ENCODE data around the gene OGA.

OGA gene

DNA sequence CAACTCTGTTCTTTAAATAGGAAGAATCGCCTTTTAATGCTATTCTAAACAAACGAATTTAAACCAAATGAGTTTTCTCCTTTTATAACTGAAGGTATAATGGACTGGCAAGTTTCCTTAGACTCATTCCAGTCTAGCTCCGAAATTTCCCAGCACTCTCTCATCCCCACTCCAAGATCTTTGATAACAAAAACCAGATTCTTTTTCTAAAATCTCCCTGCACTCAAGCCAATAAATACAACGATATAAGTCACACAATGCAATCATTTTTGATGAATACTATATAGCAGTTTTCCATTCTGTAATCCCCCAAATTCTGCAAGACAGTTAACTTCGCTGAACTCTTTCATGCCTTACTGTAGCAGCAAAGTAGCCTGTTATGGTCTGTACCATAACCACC lies 1.9 kb downstream of the OGA start:
- Histone ChIP-seq H3F3A (ENCODE audit: insufficient read depth) (peaks cover 25% of the 10 kb centered on the region), H3K9me3 (ENCODE audit: insufficient read depth, low read length) (no peaks in the 10 kb centered on the region), H3K36me3 (ENCODE audit: low read length) (peaks cover 15% of the 10 kb centered on the region; the same call in 1 of the 2 replicates), H4K20me1 (ENCODE audit: low read depth, low read length) (peaks cover 32% of the 10 kb centered on the region), H3K9ac (ENCODE audit: low read length) (peak overlapping the region; percentile 93), H3K4me2 (ENCODE audit: low read depth, low read length, poor library complexity, severe bottlenecking) (peak overlapping the region; percentile 100), H3K79me2 (ENCODE audit: insufficient read depth, low read length) (peaks cover 68% of the 10 kb centered on the region), H3K27ac (ENCODE audit: low read depth, low read length) (peak overlapping the region; percentile 44), H3K4me3 (ENCODE audit: insufficient read depth, low read length, poor library complexity, severe bottlenecking) (peak overlapping the region; percentile 97), H3K27me3 (ENCODE audit: low read length) (no peaks in the 10 kb centered on the region), H2AFZ (ENCODE audit: low read depth, low read length, severe bottlenecking) (no peak overlapping the region), H3K9me2 (replicated peaks; ENCODE audit: insufficient read depth, low read length) (no peaks in the 10 kb centered on the region)
- TF ChIP-seq, protein P1, sequence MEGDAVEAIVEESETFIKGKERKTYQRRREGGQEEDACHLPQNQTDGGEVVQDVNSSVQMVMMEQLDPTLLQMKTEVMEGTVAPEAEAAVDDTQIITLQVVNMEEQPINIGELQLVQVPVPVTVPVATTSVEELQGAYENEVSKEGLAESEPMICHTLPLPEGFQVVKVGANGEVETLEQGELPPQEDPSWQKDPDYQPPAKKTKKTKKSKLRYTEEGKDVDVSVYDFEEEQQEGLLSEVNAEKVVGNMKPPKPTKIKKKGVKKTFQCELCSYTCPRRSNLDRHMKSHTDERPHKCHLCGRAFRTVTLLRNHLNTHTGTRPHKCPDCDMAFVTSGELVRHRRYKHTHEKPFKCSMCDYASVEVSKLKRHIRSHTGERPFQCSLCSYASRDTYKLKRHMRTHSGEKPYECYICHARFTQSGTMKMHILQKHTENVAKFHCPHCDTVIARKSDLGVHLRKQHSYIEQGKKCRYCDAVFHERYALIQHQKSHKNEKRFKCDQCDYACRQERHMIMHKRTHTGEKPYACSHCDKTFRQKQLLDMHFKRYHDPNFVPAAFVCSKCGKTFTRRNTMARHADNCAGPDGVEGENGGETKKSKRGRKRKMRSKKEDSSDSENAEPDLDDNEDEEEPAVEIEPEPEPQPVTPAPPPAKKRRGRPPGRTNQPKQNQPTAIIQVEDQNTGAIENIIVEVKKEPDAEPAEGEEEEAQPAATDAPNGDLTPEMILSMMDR (IDR thresholded peaks at IDR 0.05; ENCODE audit: insufficient read depth, low read length, poor library complexity, severe bottlenecking): no peak
- no peak for TF ChIP-seq EZH2phosphoT487 (conservative IDR thresholded peaks at IDR 0.05; ENCODE audit: low read length)

DNA sequence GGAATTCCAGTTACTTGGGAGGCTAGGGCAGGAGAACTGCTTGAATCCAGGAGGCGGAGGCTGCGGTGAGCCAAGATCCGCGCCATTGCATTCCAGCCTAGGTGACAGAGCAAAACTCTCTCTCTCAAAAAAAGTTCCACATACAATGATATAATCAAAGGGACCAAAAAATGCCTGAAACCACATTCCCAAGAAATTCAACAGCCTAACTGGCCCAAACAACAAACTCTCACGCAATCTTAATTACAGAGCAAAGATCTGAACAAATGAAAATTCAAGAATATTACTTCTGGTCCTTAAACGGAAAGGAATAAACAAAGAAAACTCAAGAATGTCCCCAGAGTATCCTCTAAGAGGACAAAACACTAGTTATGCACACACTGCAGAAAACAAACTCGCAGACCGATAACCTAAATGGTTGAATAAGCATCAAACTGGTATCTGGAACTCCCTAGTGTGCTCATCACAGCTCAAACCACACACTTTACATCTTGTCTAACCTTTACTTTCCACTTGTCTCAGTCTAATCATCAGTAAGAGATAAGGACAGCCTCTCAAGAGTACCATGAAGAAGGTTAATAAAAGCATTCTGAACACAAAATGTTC lies 3.7 kb downstream of the OGA start:
- Histone ChIP-seq H3K4me3 (ENCODE audit: insufficient read depth, low read length, poor library complexity, severe bottlenecking) (peak overlapping the region; percentile 97), H3K27ac (ENCODE audit: low read depth, low read length) (peak overlapping the region; percentile 44), H4K20me1 (ENCODE audit: low read depth, low read length) (peaks cover 32% of the 10 kb centered on the region), H3K9ac (ENCODE audit: low read length) (no peak overlapping the region), H2AFZ (ENCODE audit: low read depth, low read length, severe bottlenecking) (no peak overlapping the region), H3K27me3 (ENCODE audit: low read length) (no peaks in the 10 kb centered on the region), H3K79me2 (ENCODE audit: insufficient read depth, low read length) (peaks cover 79% of the 10 kb centered on the region), H3F3A (ENCODE audit: insufficient read depth) (peaks cover 31% of the 10 kb centered on the region), H3K36me3 (ENCODE audit: low read length) (peaks cover 19% of the 10 kb centered on the region), H3K9me3 (ENCODE audit: insufficient read depth, low read length) (no peaks in the 10 kb centered on the region), H3K4me2 (ENCODE audit: low read depth, low read length, poor library complexity, severe bottlenecking) (peak overlapping the region; percentile 100), H3K9me2 (replicated peaks; ENCODE audit: insufficient read depth, low read length) (no peaks in the 10 kb centered on the region)
- TF ChIP-seq, protein P1 (IDR thresholded peaks at IDR 0.05; ENCODE audit: insufficient read depth, low read length, poor library complexity, severe bottlenecking): no peak
- TF ChIP-seq EZH2phosphoT487 (conservative IDR thresholded peaks at IDR 0.05; ENCODE audit: low read length): no peak

DNA sequence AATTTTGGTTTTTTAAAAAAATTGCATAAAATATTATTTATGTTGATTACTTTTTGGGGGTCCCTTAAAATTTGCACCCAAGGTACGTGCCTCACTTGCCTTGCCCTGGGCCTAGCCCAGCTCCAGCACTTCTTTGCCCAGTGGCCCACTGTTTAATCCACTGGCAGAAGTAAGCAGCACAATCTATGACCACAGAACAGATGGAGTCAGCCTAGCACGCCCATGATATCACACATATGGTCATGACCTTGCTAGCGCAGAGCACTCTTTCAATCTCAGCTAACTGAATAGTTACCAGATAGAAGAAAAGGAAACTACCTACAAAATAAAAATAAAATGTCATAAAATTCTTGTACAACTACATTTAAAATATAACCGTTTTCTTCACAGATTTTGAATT lies 5.6 kb downstream of the OGA start:
- Histone ChIP-seq H3K9ac (ENCODE audit: low read length) (no peak overlapping the region), H3K9me2 (replicated peaks; ENCODE audit: insufficient read depth, low read length) (no peaks in the 10 kb centered on the region), H3K4me2 (ENCODE audit: low read depth, low read length, poor library complexity, severe bottlenecking) (no peak overlapping the region), H3K79me2 (ENCODE audit: insufficient read depth, low read length) (peaks cover 73% of the 10 kb centered on the region), H3F3A (ENCODE audit: insufficient read depth) (peaks cover 31% of the 10 kb centered on the region), H4K20me1 (ENCODE audit: low read depth, low read length) (peaks cover 32% of the 10 kb centered on the region), H3K36me3 (ENCODE audit: low read length) (peaks cover 32% of the 10 kb centered on the region), H2AFZ (ENCODE audit: low read depth, low read length, severe bottlenecking) (no peak overlapping the region), H3K27ac (ENCODE audit: low read depth, low read length) (no peak overlapping the region), H3K27me3 (ENCODE audit: low read length) (no peaks in the 10 kb centered on the region), H3K4me3 (ENCODE audit: insufficient read depth, low read length, poor library complexity, severe bottlenecking) (no peak overlapping the region), H3K9me3 (ENCODE audit: insufficient read depth, low read length) (no peaks in the 10 kb centered on the region)
- TF ChIP-seq EZH2phosphoT487 (conservative IDR thresholded peaks at IDR 0.05; ENCODE audit: low read length): no peak
- TF ChIP-seq, protein P1 (IDR thresholded peaks at IDR 0.05; ENCODE audit: insufficient read depth, low read length, poor library complexity, severe bottlenecking): no peak
